GM06990 (cell line): ENCODE data around the gene ABCC1.

ENCODE experiments used
- DNase-seq: peaks from one replicate; pipeline ENCODE4 v3.0.0-alpha.2; 2011; ENCODE audit not compliant: insufficient read length; ENCODE audit errors: extremely low read depth
- H3K27me3 ChIP-seq: replicated peaks from 2 replicates; pipeline ENCODE4 v1.6.0; 2011; ENCODE audit warnings: low read length; ENCODE audit not compliant: control insufficient read depth, insufficient read depth
- H3K36me3 ChIP-seq: 2 replicates; pipeline ENCODE4 v1.5.1; 2011; ENCODE audit warnings: low read length; ENCODE audit not compliant: control insufficient read depth, insufficient read depth
- H3K4me3 ChIP-seq: replicated peaks from 2 replicates; pipeline ENCODE4 v1.5.1; 2011; ENCODE audit warnings: low read depth, mild to moderate bottlenecking, control low read depth, low read length
- CTCF ChIP-seq: IDR thresholded peaks from 2 replicates; pipeline ENCODE4 v1.5.1; 2011; ENCODE audit warnings: low read length, control low read depth, mild to moderate bottlenecking, inconsistent platforms; ENCODE audit not compliant: insufficient read depth, poor library complexity, severe bottlenecking

The ABCC1 gene

GRCh38 chr16:16090238-16090637 lies 140.8 kb downstream of the ABCC1 start:
- no peak for TF ChIP-seq CTCF
- Histone ChIP-seq H3K27me3 (no peaks in the 10 kb centered on the region), H3K36me3 (peaks cover 29% of the 10 kb centered on the region)

GRCh38 chr16:16092925-16093627 lies 143.7 kb downstream of the ABCC1 start:
- Histone ChIP-seq H3K27me3 (no peaks in the 10 kb centered on the region), H3K36me3 (peaks cover 22% of the 10 kb centered on the region), H3K4me3 (no peak overlapping the region)
- DNase-seq = no peak
- no peak for TF ChIP-seq CTCF

More at GRCh38 chr16:16090238-16090637, 140.8 kb downstream of the ABCC1 start:
- no peak for DNase-seq
- no peak overlapping the region for H3K4me3 ChIP-seq

GRCh38 chr16:16093628-16094332 lies 144.4 kb downstream of the ABCC1 start:
- no peak for TF ChIP-seq CTCF
- Histone ChIP-seq H3K36me3 (peaks cover 22% of the 10 kb centered on the region), H3K4me3 (no peak overlapping the region), H3K27me3 (no peaks in the 10 kb centered on the region)
- no peak for DNase-seq

- no peak for TF ChIP-seq CTCF
- peaks cover 27% of the 10 kb centered on the region for H3K36me3 ChIP-seq
- no peak for DNase-seq
- H3K4me3 ChIP-seq = no peak overlapping the region
- H3K27me3 ChIP-seq = no peaks in the 10 kb centered on the region
Observed at GRCh38 chr16:16095646-16096045, 146.2 kb downstream of the ABCC1 start.

GRCh38 chr16:16096121-16096857 lies 146.9 kb downstream of the ABCC1 start:
- Histone ChIP-seq H3K36me3 (peaks cover 24% of the 10 kb centered on the region), H3K4me3 (no peak overlapping the region), H3K27me3 (no peaks in the 10 kb centered on the region)
- peak; percentile 18 for TF ChIP-seq CTCF
- no peak for DNase-seq
